ENCODE data around the gene LEPR.
"Not testable (repeated sequence)": the region's sequence is repeated elsewhere in the genome, so short reads cannot be mapped to it uniquely, and the experiment has no call there.

Gene LEPR

DNA sequence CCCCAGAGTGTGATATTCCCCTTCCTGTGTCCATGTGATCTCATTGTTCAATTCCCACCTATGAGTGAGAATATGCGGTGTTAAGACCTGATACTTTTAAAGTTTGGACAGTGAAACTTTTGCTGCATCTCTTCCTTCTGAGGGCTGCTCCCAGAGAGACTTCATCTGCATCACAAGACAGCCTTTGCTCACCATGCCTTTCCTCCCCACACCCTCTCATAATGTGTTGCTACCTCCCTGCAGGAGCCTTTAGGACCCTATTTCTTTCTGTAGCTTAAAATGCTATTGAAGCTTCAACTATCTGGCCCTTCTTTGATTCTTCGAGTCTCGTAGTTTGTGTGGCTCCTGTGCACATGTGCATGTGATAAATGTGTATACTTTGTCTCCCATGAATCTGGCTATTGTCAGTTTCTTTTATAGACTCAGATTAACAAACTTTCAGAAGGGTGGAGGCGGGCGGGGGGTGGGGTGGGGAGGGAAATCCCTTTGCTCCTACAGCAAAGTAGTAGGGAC lies 23.7 kb downstream of the LEPR start:
- TF ChIP-seq, protein P1, sequence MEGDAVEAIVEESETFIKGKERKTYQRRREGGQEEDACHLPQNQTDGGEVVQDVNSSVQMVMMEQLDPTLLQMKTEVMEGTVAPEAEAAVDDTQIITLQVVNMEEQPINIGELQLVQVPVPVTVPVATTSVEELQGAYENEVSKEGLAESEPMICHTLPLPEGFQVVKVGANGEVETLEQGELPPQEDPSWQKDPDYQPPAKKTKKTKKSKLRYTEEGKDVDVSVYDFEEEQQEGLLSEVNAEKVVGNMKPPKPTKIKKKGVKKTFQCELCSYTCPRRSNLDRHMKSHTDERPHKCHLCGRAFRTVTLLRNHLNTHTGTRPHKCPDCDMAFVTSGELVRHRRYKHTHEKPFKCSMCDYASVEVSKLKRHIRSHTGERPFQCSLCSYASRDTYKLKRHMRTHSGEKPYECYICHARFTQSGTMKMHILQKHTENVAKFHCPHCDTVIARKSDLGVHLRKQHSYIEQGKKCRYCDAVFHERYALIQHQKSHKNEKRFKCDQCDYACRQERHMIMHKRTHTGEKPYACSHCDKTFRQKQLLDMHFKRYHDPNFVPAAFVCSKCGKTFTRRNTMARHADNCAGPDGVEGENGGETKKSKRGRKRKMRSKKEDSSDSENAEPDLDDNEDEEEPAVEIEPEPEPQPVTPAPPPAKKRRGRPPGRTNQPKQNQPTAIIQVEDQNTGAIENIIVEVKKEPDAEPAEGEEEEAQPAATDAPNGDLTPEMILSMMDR (IDR thresholded peaks at IDR 0.05; ENCODE audit: insufficient read depth, low read depth, low read length, missing control alignments), result no peak
- DNase-seq (ENCODE audit: low read depth), result no peak
- no peak overlapping the region for H3K4me3 ChIP-seq (ENCODE audit: low read depth, low read length)

DNA sequence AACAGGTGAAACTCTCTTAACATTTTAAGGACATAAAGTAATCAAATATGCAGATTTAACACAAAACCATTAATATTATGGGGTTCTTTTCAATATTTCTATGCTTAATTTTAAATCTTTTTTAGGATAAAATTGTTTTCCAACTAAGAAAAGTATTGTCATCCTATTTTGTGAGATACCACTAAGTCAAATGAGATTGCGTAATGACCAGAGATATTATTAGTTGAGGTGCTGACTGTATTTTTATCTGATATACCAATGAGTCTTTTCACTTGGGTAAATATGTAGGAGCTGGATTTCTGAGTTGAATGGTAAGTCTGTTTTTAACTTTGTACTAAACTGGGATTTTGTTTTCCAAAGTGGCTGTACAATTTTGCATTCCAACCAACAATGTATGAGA lies 25.4 kb downstream of the LEPR start:
- TF ChIP-seq, protein P1 (IDR thresholded peaks at IDR 0.05; ENCODE audit: insufficient read depth, low read depth, low read length, missing control alignments), result no peak
- H3K4me3 ChIP-seq (ENCODE audit: low read depth, low read length), result no peak overlapping the region
- DNase-seq (ENCODE audit: low read depth), result no peak

DNA sequence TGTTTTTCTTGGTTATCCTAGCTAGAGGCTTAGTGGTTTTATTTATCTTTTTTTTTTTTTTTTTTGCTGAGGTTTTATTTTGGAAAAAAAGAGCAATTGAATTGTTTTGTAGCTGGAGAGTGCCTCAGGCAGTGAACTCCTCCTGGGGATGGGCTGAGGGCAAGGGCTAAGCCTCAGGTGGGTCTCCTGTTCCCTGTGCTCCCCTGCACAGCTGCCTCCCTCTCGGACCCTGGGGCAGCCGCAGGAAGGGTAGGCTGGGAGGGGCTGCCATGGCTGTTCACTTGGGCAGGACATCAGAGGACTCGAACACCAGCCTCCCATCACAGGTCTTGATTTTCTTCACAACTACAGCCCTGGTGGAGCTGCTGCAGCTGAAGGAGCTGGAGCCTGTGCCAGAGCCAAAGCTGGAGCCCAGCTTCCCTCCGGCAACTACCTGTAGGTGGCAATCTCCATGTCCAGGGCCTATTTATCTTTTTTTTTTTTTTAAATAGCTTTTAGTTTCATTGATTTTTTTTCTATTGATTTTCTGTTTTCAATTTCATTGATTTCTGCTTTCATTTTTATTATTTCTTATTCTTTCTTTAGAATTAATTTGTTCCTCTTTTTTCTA lies 28.9 kb downstream of the LEPR start:
- H3K4me3 ChIP-seq (ENCODE audit: low read depth, low read length), result no peak overlapping the region
- DNase-seq (ENCODE audit: low read depth), result no peak
- TF ChIP-seq, protein P1 (IDR thresholded peaks at IDR 0.05; ENCODE audit: insufficient read depth, low read depth, low read length, missing control alignments), result no peak

DNA sequence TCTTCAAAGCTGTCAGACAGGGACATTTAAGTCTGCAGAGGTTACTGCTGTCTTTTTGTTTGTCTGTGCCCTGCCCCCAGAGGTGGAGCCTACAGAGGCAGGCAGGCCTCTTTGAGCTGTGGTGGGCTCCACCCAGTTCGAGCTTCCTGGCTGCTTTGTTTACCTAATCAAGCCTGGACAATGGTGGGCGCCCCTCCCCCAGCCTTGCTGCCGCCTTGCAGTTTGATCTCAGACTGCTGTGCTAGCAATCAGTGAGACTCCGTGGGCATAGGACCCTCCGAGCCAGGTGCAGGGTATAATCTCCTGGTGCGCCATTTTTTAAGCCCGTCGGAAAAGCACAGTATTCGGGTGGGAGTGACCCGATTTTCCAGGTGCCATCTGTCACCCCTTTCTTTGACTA lies 35.2 kb downstream of the LEPR start:
- not testable (repeated sequence) for DNase-seq (ENCODE audit: low read depth); H3K4me3 ChIP-seq (ENCODE audit: low read depth, low read length)

DNA sequence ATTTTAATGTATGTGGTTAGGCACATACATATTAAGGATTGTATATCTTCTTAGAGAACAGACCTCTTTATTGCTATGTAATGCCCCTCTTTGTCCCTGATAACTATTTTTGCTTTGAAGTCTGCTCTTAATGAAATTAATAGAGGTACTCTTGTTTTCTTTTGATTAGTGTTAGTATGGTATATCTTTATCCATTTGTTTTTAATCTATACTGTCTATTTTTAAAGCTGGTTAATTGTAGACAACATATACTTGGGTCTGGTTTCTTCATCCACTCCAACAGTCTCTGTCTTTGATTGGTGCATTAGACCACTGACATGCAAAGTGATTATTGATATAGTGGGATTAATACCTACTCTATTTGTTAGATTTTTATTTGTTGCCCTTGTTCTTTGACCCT lies 36.0 kb downstream of the LEPR start:
- DNase-seq (ENCODE audit: low read depth), result no peak
- TF ChIP-seq, protein P1 (IDR thresholded peaks at IDR 0.05; ENCODE audit: insufficient read depth, low read depth, low read length, missing control alignments), result no peak

DNA sequence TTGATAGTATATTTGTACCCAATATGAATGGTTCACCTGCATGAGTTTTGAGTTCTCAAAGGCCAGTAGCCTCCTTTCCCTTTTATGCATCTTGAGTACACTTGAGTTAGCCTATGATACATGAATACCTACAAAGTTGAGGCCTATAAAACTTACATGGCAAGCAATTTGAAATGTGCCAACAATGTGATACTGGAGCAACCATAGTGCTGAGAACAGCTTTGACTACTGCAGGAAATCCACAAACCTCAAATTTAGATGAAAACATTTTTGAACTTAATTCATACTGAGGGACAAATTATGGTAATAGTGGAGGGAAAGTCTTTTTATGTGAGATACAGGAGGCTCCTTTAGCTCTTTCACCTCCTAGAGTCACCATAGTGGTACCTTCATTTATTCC lies 37.4 kb downstream of the LEPR start:
- H3K4me3 ChIP-seq (ENCODE audit: low read depth, low read length), result no peak overlapping the region
- TF ChIP-seq, protein P1 (IDR thresholded peaks at IDR 0.05; ENCODE audit: insufficient read depth, low read depth, low read length, missing control alignments), result no peak

More for the DNA sequence above, 36.0 kb downstream of the LEPR start:
- H3K4me3 ChIP-seq (ENCODE audit: low read depth, low read length), result no peak overlapping the region

DNA sequence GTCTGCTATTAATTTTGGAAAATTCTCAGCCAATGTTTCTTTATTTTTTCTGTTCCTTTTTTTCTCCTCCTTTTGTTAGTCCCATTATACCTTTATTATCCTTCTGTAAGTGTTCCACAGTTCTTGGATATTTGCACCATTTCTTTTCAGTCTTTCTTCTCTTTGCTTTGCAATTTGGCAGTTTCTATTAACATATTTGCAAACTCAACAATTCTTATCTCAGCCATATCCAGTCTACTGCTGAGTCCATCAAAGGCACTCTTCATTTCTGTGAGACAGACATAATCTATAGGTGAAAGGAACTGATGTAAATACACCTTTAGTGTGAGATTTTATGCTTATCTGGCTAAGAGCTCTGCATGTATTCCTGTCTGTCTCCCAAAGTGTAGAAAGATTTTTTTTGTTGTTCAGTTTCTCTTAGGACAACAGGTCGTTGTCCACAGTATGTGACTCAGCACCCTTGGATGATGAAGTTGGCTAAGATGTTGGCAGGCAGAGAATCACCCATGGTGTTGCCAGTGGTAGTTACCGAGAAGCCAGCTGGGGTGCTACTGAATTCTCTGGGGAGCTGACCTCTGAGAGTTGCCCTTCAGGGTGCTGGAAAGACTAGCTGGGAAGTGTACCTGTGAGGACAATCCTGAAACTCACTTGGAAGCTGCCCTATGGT lies 38.4 kb downstream of the LEPR start:
- TF ChIP-seq, protein P1 (IDR thresholded peaks at IDR 0.05; ENCODE audit: insufficient read depth, low read depth, low read length, missing control alignments), result no peak
- H3K4me3 ChIP-seq (ENCODE audit: low read depth, low read length), result no peak overlapping the region
- DNase-seq (ENCODE audit: low read depth), result no peak

More for the DNA sequence above, 37.4 kb downstream of the LEPR start:
- DNase-seq (ENCODE audit: low read depth), result no peak

All from GM12865 (cell line).